SW480 (cell line): ENCODE measurements around the gene LRG1.
"Not testable (repeated sequence)": the region's sequence is repeated elsewhere in the genome, so short reads cannot be mapped to it uniquely, and the experiment has no call there.

Experiments used
- DNase-seq: peaks from one replicate; pipeline ENCODE4 v3.0.0-alpha.2; 2016; ENCODE audit warnings: low spot score

LRG1 gene

GRCh38 chr19:4575267-4576015, 35.6 kb upstream of the LRG1 start:
- DNase-seq, result peak; percentile 83

- no peak for DNase-seq
These were observed 33.8 kb upstream of the LRG1 start for GRCh38 chr19:4573682-4574081.

GRCh38 chr19:4571305-4571917, 31.6 kb upstream of the LRG1 start:
- DNase-seq, result no peak

GRCh38 chr19:4570916-4571304, 31.1 kb upstream of the LRG1 start:
- no peak for DNase-seq

- DNase-seq, result no peak
These were observed 30.6 kb upstream of the LRG1 start for GRCh38 chr19:4570402-4570801.

GRCh38 chr19:4568886-4569285, 29.1 kb upstream of the LRG1 start:
- DNase-seq, result no peak

- DNase-seq, result no peak
These were observed 27.8 kb upstream of the LRG1 start for GRCh38 chr19:4567584-4568071.

- no peak for DNase-seq
These were observed 26.7 kb upstream of the LRG1 start for GRCh38 chr19:4566402-4567051.

- DNase-seq, result not testable (repeated sequence)
These were observed 23.7 kb upstream of the LRG1 start for GRCh38 chr19:4563562-4563961.

GRCh38 chr19:4562085-4562484, 22.2 kb upstream of the LRG1 start:
- DNase-seq, result not testable (repeated sequence)

- DNase-seq, result no peak
These were observed 19.7 kb upstream of the LRG1 start, which contains the start of gene SEMA6B for GRCh38 chr19:4559569-4559968. Gene SEMA6B (minus strand): TSS chr19:4559684. CDS start chr19:4558457, 1,227 bp downstream.

GRCh38 chr19:4557971-4558941, 18.4 kb upstream of the LRG1 start:
- DNase-seq, result no peak

- DNase-seq, result no peak
These were observed 17.5 kb upstream of the LRG1 start for GRCh38 chr19:4557144-4557970.

- peak; percentile 70 for DNase-seq
These were observed 16.8 kb upstream of the LRG1 start for GRCh38 chr19:4556597-4557127.

- peak; percentile 44 for DNase-seq
These were observed 16.1 kb upstream of the LRG1 start for GRCh38 chr19:4555657-4556561.

- no peak for DNase-seq
These were observed 14.9 kb upstream of the LRG1 start for GRCh38 chr19:4554717-4555116.

- no peak for DNase-seq
These were observed 13.9 kb upstream of the LRG1 start for GRCh38 chr19:4553775-4554174.

- DNase-seq, result no peak
These were observed 13.4 kb upstream of the LRG1 start for GRCh38 chr19:4553092-4553695.

GRCh38 chr19:4552525-4552819, 12.6 kb upstream of the LRG1 start:
- DNase-seq, result no peak
